22Rv1 (cell line): ENCODE data around the gene MYL9.

Source experiments
- CTCF ChIP-seq: fragments of 450-650 bp; IDR thresholded peaks from 2 replicates; pipeline ENCODE4 v1.5.1; 2017; ENCODE audit warnings: mild to moderate bottlenecking
- ZFX ChIP-seq: fragments of 450-650 bp; IDR thresholded peaks from 2 replicates; pipeline ENCODE4 v1.6.1; 2017; ENCODE audit warnings: antibody characterized with exemption, borderline replicate concordance

- TF ChIP-seq CTCF (peak; percentile 46), ZFX (no peak)
Observed at GRCh38 chr20:36506253-36506652, 35.1 kb upstream of the MYL9 start.
